CD4-positive, alpha-beta T cell treated with Interleukin-15 for 4 hours (primary cell): ENCODE data around the gene SLC27A6.

Experiments used
- DNase-seq: peaks from one replicate; pipeline ENCODE4 v3.0.0-alpha.2; 2020; ENCODE audit warnings: low spot score

SLC27A6 gene

GRCh38 chr5:129063483-129064113, 98.3 kb downstream of the SLC27A6 start:
- no peak for DNase-seq

- no peak for DNase-seq
These were observed 100.4 kb downstream of the SLC27A6 start for GRCh38 chr5:129065721-129066120.

GRCh38 chr5:129067745-129068144, 102.5 kb downstream of the SLC27A6 start:
- no peak for DNase-seq

- DNase-seq, result no peak
These were observed 104.0 kb downstream of the SLC27A6 start for GRCh38 chr5:129069292-129069691.

DNA sequence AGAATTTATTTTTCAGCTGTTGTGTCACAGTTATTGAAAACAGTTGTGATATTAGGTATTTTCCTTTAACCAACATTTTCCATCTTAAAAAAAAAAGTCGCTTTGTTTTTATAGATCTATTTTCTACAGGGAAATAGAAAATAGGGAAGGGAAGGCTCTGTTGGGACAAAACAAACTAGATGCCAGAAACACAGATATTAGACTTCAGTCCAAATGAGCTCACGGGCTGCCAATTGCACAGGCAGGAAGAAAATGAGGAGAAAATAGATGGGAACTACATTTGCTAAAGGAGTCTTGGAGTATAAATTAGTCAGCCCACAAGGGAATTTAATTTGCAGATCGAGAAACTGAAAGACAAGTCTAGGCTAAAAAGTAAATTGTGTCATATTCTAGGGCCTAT, 107.8 kb downstream of the SLC27A6 start:
- DNase-seq, result no peak

DNA sequence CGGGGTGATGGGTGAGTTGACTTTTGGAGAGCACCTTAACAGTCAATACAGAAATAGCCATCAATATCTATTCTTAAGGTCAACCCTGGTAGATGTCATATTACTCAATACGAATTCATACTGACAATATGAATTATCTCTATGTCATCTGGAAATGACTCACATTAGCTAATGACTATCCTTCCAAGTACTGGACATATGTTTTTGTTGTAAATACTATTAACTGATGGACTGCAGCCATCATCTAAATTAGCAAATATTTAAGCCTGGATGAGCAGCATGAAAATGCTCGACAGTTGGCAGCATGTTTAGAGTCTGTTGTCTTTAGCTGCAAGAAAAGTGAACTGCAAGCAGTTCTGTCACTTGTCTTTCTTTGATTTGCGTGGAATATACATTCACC, 109.6 kb downstream of the SLC27A6 start:
- DNase-seq, result no peak

- no peak for DNase-seq
These were observed 112.3 kb downstream of the SLC27A6 start for GRCh38 chr5:129077433-129078075.

DNA sequence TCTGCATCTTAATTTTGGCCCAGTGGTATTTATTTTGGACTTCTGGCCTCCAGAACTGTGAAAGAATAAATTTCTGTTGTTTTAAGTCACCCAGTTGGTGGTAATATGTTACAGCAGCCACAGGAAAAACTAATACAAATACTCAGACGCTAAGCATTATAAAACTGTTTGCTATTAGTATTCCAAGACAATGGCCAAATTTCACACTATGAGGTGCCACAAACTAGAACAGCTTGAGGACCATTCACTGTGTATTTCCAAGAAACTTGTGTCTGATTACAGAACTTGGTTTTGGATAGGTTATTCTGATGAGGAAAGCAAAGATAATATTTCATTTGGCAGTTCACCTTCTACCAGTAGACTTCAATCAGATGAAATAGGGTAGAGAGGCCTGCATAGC, 113.0 kb downstream of the SLC27A6 start:
- DNase-seq, result no peak

DNA sequence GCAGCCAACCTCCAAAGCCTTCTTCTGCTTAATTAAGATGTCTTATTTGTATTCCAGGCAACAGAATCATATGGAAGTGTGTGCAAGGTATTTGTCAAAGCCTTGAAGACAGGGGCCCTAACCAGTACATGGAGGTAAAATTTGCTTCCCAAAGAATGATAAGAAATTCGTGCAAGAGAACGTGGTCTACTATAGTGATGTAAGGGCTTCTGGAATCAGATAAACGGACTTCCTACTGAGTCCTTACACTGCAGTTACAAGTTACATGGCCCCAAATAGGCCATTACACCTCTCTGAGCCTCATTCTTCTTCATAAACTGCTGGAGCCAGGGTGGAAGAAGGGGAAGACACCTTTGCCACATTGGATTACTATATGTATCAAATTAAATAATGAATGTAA, 113.4 kb downstream of the SLC27A6 start:
- no peak for DNase-seq

- DNase-seq, result no peak
These were observed 114.2 kb downstream of the SLC27A6 start for GRCh38 chr5:129079496-129079895.

GRCh38 chr5:129080766-129081165, 115.5 kb downstream of the SLC27A6 start:
- no peak for DNase-seq

DNA sequence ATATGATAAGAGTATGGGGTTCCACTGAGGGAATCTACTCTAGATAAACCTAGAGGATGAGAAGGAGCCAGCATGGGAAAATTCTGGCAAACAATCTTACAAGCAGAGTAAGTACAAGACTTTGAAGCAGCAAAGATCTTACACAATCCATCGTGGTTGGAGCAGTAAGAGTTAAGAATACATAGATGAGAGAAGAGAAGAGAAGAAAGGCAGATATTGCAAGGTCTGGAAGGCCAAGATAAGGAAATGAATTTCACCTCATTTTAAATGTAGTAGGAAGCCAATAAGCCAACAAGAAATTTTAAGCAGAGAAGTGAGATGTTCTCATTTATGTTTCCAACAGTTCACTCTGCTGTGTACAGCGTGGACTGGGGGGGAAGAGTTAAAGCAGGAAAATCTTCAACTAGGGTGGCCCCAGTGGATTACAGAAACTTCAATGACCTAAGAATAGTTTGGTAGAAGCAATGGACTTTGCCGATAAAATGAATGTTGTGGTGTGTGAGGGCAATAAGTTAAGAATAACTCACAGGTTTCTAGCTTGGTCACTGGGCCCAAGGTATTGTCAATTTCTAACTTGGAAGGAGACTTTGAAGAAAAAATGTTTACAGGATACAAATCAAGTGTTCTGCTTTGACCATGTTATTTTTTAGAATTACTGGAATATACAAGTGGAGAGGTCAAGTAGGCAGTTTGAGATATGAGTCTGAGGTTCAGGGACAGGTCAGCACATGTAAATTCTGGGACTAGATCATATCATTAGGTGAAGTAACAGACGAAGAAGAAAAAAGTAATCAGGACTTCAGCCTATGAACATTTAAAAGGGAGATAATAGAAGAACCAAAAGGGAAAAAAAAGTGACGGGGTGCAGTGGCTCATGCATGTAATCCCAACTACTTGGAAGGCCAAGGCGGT, 117.2 kb downstream of the SLC27A6 start:
- no peak for DNase-seq
